ENCODE measurements around the gene SFTA2.

DNA sequence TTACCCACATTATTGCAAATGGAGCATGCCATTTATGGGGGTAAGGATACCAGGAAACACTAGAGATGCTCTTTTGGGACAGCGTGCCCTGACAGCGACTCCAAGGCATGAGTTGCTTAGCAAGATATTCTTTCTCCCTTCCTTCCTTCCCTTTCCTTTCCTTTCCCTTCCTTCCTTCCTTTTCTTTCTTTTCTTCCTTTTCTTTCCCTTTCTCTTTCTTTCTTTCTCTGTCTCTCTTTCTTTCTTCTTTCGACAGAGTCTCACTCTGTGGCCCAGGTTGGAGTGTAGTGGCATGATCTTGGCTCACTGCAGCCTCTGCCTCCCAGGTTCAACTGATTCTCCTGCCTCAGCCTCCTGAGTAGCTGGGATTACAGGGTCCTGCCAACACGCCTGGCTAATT, 12.1 kb upstream of the SFTA2 start:
- TF ChIP-seq CTCF (IDR thresholded peaks at IDR 0.05) (no peak), POLR2A (IDR thresholded peaks at IDR 0.05) (no peak)
